Activated naive CD8-positive, alpha-beta T cell treated with anti-CD3 and anti-CD28 coated beads, Interleukin-2, amount 50 U/mL, for 24 hours (primary cell): Measurements from ENCODE around the gene STPG2.

Experiments used
- ATAC-seq: fragments of 150-1000 bp; cut with Tn5 transposase; one replicate; pipeline ENCODE4 v1.10.0; 2021
- DNase-seq: peaks from one replicate; pipeline ENCODE4 v3.0.0; 2021
- H3K27ac Mint-ChIP-seq: one replicate; pipeline ENCODE4 v1.8.0; 2021; ENCODE audit warnings: mild to moderate bottlenecking, mixed read lengths
- H3K27me3 Mint-ChIP-seq: one replicate; pipeline ENCODE4 v1.8.0; 2021; ENCODE audit warnings: mixed read lengths
- H3K36me3 Mint-ChIP-seq: one replicate; pipeline ENCODE4 v1.8.0; 2021; ENCODE audit warnings: low read depth, mixed read lengths
- H3K4me1 Mint-ChIP-seq: one replicate; pipeline ENCODE4 v1.8.0; 2021; ENCODE audit warnings: mixed read lengths
- H3K4me3 Mint-ChIP-seq: one replicate; pipeline ENCODE4 v1.8.0; 2021; ENCODE audit warnings: mild to moderate bottlenecking, moderate library complexity, mixed read lengths
- H3K9me3 Mint-ChIP-seq: one replicate; pipeline ENCODE4 v1.8.0; 2021; ENCODE audit warnings: mixed read lengths

STPG2 gene

GRCh38 chr4:98143001-98143899 is at the start of gene STPG2:
Gene STPG2, minus strand, starts transcription at chr4:98143476.
- Mint-ChIP-seq H3K4me1 (peaks cover 24% of the 10 kb centered on the region), H3K4me3 (peak within 1 kb of the TSS; percentile 89)
- ATAC-seq: peak; percentile 99

GRCh38 chr4:98185279-98185678 is 42.0 kb upstream of the STPG2 start:
- Mint-ChIP-seq H3K27me3 (peaks cover 2% of the 10 kb centered on the region), H3K36me3 (no peaks in the 10 kb centered on the region), H3K4me3 (no peak overlapping the region), H3K4me1 (no peaks in the 10 kb centered on the region), H3K9me3 (no peaks in the 10 kb centered on the region), H3K27ac (no peak overlapping the region)
- ATAC-seq (no peak), DNase-seq (no peak)

More at GRCh38 chr4:98143001-98143899, at the start of gene STPG2:
- H3K27ac Mint-ChIP-seq: peak within 1 kb of the TSS; percentile 90
- no peaks in the 10 kb centered on the region for H3K27me3 Mint-ChIP-seq
- no peaks in the 10 kb centered on the region for H3K36me3 Mint-ChIP-seq
- no peaks in the 10 kb centered on the region for H3K9me3 Mint-ChIP-seq
- peak; percentile 95 for DNase-seq

GRCh38 chr4:98181809-98182208 is 38.5 kb upstream of the STPG2 start:
- DNase-seq (no peak), ATAC-seq (no peak)
- Mint-ChIP-seq H3K4me3 (no peak overlapping the region), H3K4me1 (no peaks in the 10 kb centered on the region), H3K27me3 (no peaks in the 10 kb centered on the region), H3K27ac (no peak overlapping the region), H3K9me3 (no peaks in the 10 kb centered on the region), H3K36me3 (no peaks in the 10 kb centered on the region)

GRCh38 chr4:98179951-98180350 is 36.7 kb upstream of the STPG2 start:
- no peaks in the 10 kb centered on the region for H3K27me3 Mint-ChIP-seq
- no peaks in the 10 kb centered on the region for H3K9me3 Mint-ChIP-seq
- no peak overlapping the region for H3K4me3 Mint-ChIP-seq
- no peaks in the 10 kb centered on the region for H3K4me1 Mint-ChIP-seq
- no peak overlapping the region for H3K27ac Mint-ChIP-seq
- ATAC-seq (no peak), DNase-seq (no peak)
- H3K36me3 Mint-ChIP-seq: no peaks in the 10 kb centered on the region

- no peak overlapping the region for H3K4me3 Mint-ChIP-seq
- DNase-seq (no peak), ATAC-seq (no peak)
- no peaks in the 10 kb centered on the region for H3K4me1 Mint-ChIP-seq
- H3K27ac Mint-ChIP-seq: no peak overlapping the region
- no peaks in the 10 kb centered on the region for H3K9me3 Mint-ChIP-seq
- H3K27me3 Mint-ChIP-seq: no peaks in the 10 kb centered on the region
- no peaks in the 10 kb centered on the region for H3K36me3 Mint-ChIP-seq
These were observed 33.3 kb upstream of the STPG2 start for GRCh38 chr4:98176531-98176930.

- no peaks in the 10 kb centered on the region for H3K4me1 Mint-ChIP-seq
- H3K36me3 Mint-ChIP-seq: no peaks in the 10 kb centered on the region
- DNase-seq: no peak
- no peak overlapping the region for H3K27ac Mint-ChIP-seq
- no peaks in the 10 kb centered on the region for H3K9me3 Mint-ChIP-seq
- H3K27me3 Mint-ChIP-seq: no peaks in the 10 kb centered on the region
- no peak overlapping the region for H3K4me3 Mint-ChIP-seq
- no peak for ATAC-seq
These were observed 26.8 kb upstream of the STPG2 start for GRCh38 chr4:98170035-98170434.

- Mint-ChIP-seq H3K36me3 (no peaks in the 10 kb centered on the region), H3K4me1 (no peaks in the 10 kb centered on the region), H3K4me3 (no peak overlapping the region), H3K27ac (no peak overlapping the region), H3K9me3 (no peaks in the 10 kb centered on the region), H3K27me3 (no peaks in the 10 kb centered on the region)
- DNase-seq (no peak), ATAC-seq (no peak)
These were observed 23.4 kb upstream of the STPG2 start for GRCh38 chr4:98166731-98167041.

GRCh38 chr4:98166025-98166730 is 22.9 kb upstream of the STPG2 start:
- no peaks in the 10 kb centered on the region for H3K36me3 Mint-ChIP-seq
- H3K27me3 Mint-ChIP-seq: no peaks in the 10 kb centered on the region
- H3K27ac Mint-ChIP-seq: no peak overlapping the region
- H3K4me3 Mint-ChIP-seq: no peak overlapping the region
- DNase-seq (no peak), ATAC-seq (no peak)
- H3K4me1 Mint-ChIP-seq: no peaks in the 10 kb centered on the region
- no peaks in the 10 kb centered on the region for H3K9me3 Mint-ChIP-seq

GRCh38 chr4:98162696-98163095 is 19.4 kb upstream of the STPG2 start:
- Mint-ChIP-seq H3K9me3 (no peaks in the 10 kb centered on the region), H3K27me3 (no peaks in the 10 kb centered on the region), H3K27ac (no peak overlapping the region), H3K4me1 (no peaks in the 10 kb centered on the region), H3K36me3 (no peaks in the 10 kb centered on the region), H3K4me3 (no peak overlapping the region)
- DNase-seq (no peak), ATAC-seq (no peak)

- Mint-ChIP-seq H3K27ac (no peak overlapping the region), H3K27me3 (no peaks in the 10 kb centered on the region), H3K4me3 (no peak overlapping the region), H3K9me3 (no peaks in the 10 kb centered on the region), H3K4me1 (peaks cover 8% of the 10 kb centered on the region), H3K36me3 (no peaks in the 10 kb centered on the region)
- DNase-seq (no peak), ATAC-seq (no peak)
These were observed 8.1 kb upstream of the STPG2 start for GRCh38 chr4:98151145-98151924.

GRCh38 chr4:98150092-98150761 is 7.0 kb upstream of the STPG2 start:
- Mint-ChIP-seq H3K27ac (no peak overlapping the region), H3K36me3 (no peaks in the 10 kb centered on the region)

GRCh38 chr4:98148856-98149255 is 5.6 kb upstream of the STPG2 start:
- H3K27me3 Mint-ChIP-seq: no peaks in the 10 kb centered on the region
- H3K4me1 Mint-ChIP-seq: peaks cover 13% of the 10 kb centered on the region
- H3K4me3 Mint-ChIP-seq: no peak overlapping the region
- DNase-seq (no peak), ATAC-seq (no peak)
- no peak overlapping the region for H3K27ac Mint-ChIP-seq
- no peaks in the 10 kb centered on the region for H3K36me3 Mint-ChIP-seq
- no peaks in the 10 kb centered on the region for H3K9me3 Mint-ChIP-seq

More at GRCh38 chr4:98150092-98150761, 7.0 kb upstream of the STPG2 start:
- H3K4me1 Mint-ChIP-seq: peaks cover 8% of the 10 kb centered on the region
- no peaks in the 10 kb centered on the region for H3K9me3 Mint-ChIP-seq
- no peak for ATAC-seq
- DNase-seq: no peak
- H3K27me3 Mint-ChIP-seq: no peaks in the 10 kb centered on the region
- H3K4me3 Mint-ChIP-seq: no peak overlapping the region

- ATAC-seq (no peak), DNase-seq (no peak)
- Mint-ChIP-seq H3K4me3 (no peak overlapping the region), H3K36me3 (peaks cover 2% of the 10 kb centered on the region), H3K27me3 (peaks cover 4% of the 10 kb centered on the region), H3K27ac (no peak overlapping the region), H3K4me1 (no peaks in the 10 kb centered on the region), H3K9me3 (peaks cover 13% of the 10 kb centered on the region)
These were observed 17.1 kb downstream of the STPG2 start for GRCh38 chr4:98126141-98126540.

GRCh38 chr4:98125585-98125984 is 17.7 kb downstream of the STPG2 start:
- Mint-ChIP-seq H3K4me1 (no peaks in the 10 kb centered on the region), H3K4me3 (no peak overlapping the region)

More at GRCh38 chr4:98125585-98125984, 17.7 kb downstream of the STPG2 start:
- DNase-seq: no peak
- Mint-ChIP-seq H3K27ac (no peak overlapping the region), H3K9me3 (peaks cover 16% of the 10 kb centered on the region), H3K27me3 (no peaks in the 10 kb centered on the region), H3K36me3 (peaks cover 2% of the 10 kb centered on the region)
- ATAC-seq: no peak
